GM20000 (cell line): ENCODE data around the gene DAGLA.

Experiments used
- DNase-seq: peaks from one replicate; pipeline ENCODE4 v3.0.0; 2012; ENCODE audit warnings: low spot score
- CTCF ChIP-seq: IDR thresholded peaks from 2 replicates; pipeline ENCODE4 v1.5.1; 2012; ENCODE audit warnings: mild to moderate bottlenecking, control low read depth; ENCODE audit errors: extremely low read depth, missing control alignments

Gene DAGLA

GRCh38 chr11:61713464-61713863, 33.3 kb downstream of the DAGLA start:
- DNase-seq, result no peak
- no peak for TF ChIP-seq CTCF

DNA sequence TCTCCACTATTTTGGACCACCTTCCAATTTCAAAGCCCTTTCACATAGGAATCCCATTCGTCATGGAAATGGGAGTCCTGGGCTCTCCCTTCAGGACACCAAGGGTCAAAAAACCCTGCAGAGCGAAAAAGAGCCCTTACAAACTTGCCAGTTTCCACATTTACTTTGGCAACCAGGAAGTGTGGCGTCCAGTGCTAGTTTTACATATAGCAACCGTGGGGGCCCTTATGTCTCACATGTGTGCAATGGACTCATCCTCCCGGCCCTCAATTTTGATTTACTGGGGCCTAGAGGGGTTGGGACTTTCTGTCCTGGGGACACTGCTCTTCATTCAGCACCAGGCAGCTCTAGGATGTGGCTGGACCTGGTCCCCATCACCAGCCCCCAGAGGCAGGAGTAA, 33.7 kb downstream of the DAGLA start:
- no peak for TF ChIP-seq CTCF
- DNase-seq, result no peak

DNA sequence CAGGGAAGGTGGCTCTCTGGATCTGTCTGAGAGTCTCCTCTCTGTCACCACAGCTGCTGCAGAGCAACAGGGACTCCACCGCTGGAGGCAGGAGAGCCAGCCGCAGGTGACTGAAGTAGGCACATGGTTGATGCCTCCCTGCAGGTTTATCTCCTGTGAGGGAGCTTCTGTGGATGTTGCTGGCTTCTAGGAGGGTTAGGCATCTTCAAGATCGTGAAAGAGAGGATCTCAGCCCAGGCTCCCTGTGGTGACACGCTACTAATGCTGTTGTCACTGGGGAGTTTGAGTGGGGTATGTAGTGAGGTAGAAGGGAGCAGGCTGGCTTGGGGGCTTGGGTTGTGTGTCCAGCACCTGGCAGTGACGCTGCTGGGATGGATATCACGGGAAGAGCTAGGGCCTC, 34.1 kb downstream of the DAGLA start:
- DNase-seq, result no peak
- TF ChIP-seq CTCF, result no peak

- DNase-seq, result no peak
- no peak for TF ChIP-seq CTCF
These were observed 34.7 kb downstream of the DAGLA start for GRCh38 chr11:61714916-61715315.

GRCh38 chr11:61715867-61716266, 35.7 kb downstream of the DAGLA start:
- TF ChIP-seq CTCF, result no peak
- no peak for DNase-seq

- no peak for TF ChIP-seq CTCF
These were observed 36.5 kb downstream of the DAGLA start for GRCh38 chr11:61716478-61717285.

DNA sequence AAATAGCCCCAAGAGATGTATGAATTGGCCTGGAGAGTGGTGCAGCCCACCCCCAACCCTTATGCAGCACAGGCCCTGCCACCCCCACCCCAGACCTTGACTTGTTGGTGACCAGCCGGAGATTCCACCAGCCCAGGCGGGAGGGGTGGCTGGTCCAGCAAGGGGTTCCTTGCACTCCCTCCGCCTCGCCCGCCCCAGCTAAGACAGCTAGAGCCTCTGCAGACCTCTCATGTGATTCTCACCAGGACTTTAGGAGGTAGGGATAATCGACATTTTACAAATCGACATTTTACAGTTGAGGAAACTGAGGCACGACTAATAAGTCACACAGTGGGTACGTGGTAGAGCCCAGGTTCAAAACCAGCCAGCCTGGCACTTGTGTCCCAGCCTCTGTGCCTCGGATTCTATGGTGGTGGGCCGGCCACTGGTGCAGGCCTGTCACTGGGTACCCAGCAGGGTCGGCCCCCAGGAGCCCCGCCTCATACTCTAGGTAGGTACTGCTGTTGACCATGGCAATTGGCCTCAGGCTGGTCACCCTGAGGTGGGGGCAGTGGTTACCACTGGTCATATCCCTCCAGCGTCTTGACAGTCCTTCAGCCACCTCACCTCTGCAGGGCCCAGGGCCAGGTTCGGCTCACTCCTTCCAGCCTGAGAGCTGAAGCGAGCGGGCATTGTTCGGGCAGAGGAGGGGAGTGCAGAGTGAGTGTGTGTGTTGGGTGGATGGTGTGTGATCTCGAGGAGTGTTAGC, 37.3 kb downstream of the DAGLA start:
- no peak for DNase-seq
- TF ChIP-seq CTCF, result no peak

More at GRCh38 chr11:61716478-61717285, 36.5 kb downstream of the DAGLA start:
- no peak for DNase-seq
